ENCODE data around the gene CIRBP.

DNA sequence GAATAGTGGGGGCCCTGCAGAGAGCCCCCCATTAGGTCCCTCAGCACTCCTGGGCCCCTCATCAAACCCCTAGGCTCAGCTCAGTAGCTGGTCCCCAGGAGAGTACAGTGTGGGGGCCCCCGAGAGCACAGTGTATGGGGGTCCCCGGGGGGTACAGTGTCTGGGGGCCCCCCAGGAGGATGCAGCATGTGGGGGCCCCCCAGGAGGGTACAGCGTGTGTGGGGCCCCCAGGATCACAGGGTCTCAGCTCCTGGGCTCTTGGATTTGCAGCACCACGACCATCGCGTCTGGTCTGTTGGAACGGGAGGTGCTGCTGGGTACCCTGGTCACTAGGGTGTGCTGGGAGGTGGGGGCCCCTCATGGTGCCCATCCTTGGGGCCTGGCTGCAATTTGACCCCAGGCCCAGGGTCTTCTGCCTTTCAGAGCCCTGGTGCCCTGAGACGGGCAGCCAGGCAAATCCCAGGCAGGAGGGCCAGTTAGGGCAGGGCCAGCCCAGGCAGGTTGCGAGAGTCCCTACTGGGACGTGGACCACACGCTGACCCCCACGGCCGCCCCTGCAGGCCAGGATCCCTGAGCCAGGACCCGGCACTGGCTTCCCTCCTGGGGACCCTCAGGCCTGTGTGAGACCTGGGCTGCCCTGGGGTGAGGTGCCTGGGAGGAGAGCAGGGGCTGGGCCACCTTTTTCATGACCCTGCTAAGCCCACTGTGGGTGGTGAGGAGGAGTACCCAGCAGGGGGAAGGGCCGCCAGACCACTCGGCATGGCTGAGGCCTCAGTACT is 44.9 kb upstream of the CIRBP start:
- TF ChIP-seq GATA2 (IDR thresholded peaks at IDR 0.05; ENCODE audit: low read depth, low read length) (no peak), GATA3 (IDR thresholded peaks at IDR 0.05; ENCODE audit: low read depth, low read length) (no peak)

Data from SH-SY5Y (cell line).